Thyroid gland (tissue), 4 donors: Measurements from ENCODE around the gene KIAA0930.

Experiments
- POLR2A ChIP-seq, 2 donors: fragments of 450-650 bp; IDR thresholded peaks; one replicate each; pipeline ENCODE4 v1.6.1; 2017; ENCODE audit warnings: antibody characterized with exemption in 2 of 2, mild to moderate bottlenecking in 2 of 2, moderate library complexity in 1 of 2
- TF ChIP-seq, protein P1 (sequence below), 6 experiments: fragments of 200-600 bp in 3 of 6; fragments of 450-650 bp in 3 of 6; sonication (generic) in 3 of 6; IDR thresholded peaks; one replicate each; pipeline ENCODE4 v1.5.1; 2016 to 2019; ENCODE audit warnings: antibody characterized with exemption in 6 of 6, mild to moderate bottlenecking in 2 of 6, inconsistent platforms in 1 of 6, moderate library complexity in 1 of 6

GRCh38 chr22:45261407-45262088, 20.9 kb upstream of the KIAA0930 start:
- TF ChIP-seq, protein P1, sequence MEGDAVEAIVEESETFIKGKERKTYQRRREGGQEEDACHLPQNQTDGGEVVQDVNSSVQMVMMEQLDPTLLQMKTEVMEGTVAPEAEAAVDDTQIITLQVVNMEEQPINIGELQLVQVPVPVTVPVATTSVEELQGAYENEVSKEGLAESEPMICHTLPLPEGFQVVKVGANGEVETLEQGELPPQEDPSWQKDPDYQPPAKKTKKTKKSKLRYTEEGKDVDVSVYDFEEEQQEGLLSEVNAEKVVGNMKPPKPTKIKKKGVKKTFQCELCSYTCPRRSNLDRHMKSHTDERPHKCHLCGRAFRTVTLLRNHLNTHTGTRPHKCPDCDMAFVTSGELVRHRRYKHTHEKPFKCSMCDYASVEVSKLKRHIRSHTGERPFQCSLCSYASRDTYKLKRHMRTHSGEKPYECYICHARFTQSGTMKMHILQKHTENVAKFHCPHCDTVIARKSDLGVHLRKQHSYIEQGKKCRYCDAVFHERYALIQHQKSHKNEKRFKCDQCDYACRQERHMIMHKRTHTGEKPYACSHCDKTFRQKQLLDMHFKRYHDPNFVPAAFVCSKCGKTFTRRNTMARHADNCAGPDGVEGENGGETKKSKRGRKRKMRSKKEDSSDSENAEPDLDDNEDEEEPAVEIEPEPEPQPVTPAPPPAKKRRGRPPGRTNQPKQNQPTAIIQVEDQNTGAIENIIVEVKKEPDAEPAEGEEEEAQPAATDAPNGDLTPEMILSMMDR (IDR thresholded peaks at IDR 0.05): no peak
- TF ChIP-seq POLR2A (IDR thresholded peaks at IDR 0.05): no peak
